NCI-H1930 (cell line): ENCODE measurements around the gene ACKR3.

ENCODE experiments used
- DNase-seq, 2 experiments: peaks; one replicate each; lab custom pipeline; 2025; lab: John Stamatoyannopoulos, UW

The ACKR3 gene

DNA sequence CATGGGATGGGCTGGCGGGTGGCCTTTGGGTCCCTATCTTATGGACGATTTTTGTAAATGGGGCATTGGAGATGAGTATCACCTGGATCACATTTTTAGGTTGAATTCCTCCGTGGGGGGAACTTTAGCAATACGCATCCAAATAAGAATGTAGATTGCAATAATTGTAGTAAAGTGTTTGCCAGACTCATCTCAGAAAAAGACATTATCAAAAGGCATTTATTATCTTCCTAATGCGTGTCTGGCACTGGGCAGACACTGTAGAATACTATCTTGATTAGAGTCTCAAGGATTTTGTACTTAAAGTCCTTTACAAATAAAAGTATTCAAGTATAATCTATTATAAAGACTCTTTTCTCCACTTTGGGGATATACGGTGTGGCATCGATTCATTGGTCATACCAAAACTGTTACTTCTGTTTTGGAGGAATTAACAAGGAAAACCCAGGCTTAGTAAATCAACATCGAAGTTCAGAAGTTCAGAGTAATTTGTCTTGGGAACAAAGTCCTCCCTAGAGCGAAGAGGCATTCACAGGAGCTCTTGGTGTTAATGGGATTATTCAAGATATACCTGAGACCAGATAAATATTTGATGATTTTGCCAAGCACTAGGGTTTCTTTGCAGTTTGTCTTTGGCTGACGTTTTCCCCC, 578 bp upstream of the ACKR3 start:
- DNase-seq: no peak

GRCh38 chr2:236570081-236570868, 650 bp downstream of the ACKR3 start:
- no peak for DNase-seq

- DNase-seq: no peak
These were observed 1.5 kb downstream of the ACKR3 start for GRCh38 chr2:236571145-236571544.

DNA sequence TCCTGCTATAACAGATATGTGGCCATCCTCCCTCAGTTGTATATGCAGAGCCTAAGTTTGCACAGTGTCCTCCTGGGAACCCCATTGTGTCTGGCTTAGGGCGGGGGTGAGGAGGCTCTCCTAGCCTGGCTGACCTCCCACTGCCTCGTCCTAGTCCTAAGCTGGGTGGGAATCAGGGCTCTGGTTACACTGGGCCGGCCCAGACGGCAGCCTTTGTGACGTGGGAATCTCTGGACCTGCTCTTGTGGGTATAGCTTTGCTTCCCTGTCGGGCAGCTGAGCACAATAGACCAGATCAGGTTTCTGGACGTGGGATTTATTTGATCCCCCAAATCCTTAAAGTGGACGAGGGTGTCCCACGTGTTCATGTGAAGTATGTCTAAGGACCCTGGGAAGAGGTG, 2.9 kb downstream of the ACKR3 start:
- no peak for DNase-seq

GRCh38 chr2:236573066-236573929, 3.7 kb downstream of the ACKR3 start:
- DNase-seq: no peak

GRCh38 chr2:236574000-236574399, 4.4 kb downstream of the ACKR3 start:
- DNase-seq: no peak

- no peak for DNase-seq
These were observed 5.0 kb downstream of the ACKR3 start for GRCh38 chr2:236574424-236575145.

GRCh38 chr2:236575510-236575909, 5.9 kb downstream of the ACKR3 start:
- no peak for DNase-seq

- no peak for DNase-seq
These were observed 6.5 kb downstream of the ACKR3 start for GRCh38 chr2:236576087-236576486.

DNA sequence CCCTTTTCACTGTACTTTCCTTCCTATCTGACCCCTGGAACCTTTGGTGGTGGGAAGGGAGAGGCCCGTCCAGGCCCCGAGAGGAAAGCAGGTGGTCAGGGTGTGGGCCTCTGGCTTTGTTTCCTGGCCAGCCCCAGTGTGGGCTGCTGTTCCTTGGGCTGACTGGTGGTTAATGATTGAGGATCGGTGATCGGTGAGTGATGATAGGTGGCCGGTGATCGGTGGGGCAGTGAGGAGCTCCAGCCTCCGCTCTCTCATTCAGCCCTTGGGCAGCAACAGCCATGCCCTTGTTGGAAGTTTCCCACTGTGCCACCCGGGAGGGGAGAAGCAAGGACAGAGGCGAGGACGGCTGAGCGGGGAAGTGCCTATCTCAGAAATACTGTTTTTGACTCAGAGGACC, 7.3 kb downstream of the ACKR3 start:
- DNase-seq: no peak

- DNase-seq: no peak
These were observed 8.1 kb downstream of the ACKR3 start for GRCh38 chr2:236577481-236578410.

DNA sequence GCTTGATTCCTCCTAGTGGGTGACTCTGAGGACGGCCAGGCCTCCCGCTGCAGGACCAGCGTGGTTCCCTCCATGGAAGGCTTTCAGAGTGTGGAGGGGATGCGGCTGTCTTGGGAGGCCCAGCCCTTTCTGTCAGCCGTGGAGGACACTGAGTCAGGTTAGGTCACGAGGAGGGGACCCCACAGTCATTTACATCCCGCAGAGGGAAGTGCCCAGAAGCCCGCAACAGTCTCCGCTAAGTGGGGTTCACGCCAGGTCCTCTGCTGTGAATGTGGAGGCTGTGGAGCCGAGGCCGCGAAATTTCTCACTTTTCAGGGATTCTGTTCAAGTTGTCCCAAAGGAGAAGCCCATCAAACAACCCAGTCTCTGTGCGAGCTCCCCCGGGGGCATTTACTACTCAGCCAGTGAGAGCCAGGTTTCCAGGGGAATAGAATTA, 8.8 kb downstream of the ACKR3 start:
- DNase-seq: no peak

GRCh38 chr2:236579048-236579745, 9.6 kb downstream of the ACKR3 start:
- DNase-seq: no peak

GRCh38 chr2:236579746-236580315, 10.2 kb downstream of the ACKR3 start:
- no peak for DNase-seq

DNA sequence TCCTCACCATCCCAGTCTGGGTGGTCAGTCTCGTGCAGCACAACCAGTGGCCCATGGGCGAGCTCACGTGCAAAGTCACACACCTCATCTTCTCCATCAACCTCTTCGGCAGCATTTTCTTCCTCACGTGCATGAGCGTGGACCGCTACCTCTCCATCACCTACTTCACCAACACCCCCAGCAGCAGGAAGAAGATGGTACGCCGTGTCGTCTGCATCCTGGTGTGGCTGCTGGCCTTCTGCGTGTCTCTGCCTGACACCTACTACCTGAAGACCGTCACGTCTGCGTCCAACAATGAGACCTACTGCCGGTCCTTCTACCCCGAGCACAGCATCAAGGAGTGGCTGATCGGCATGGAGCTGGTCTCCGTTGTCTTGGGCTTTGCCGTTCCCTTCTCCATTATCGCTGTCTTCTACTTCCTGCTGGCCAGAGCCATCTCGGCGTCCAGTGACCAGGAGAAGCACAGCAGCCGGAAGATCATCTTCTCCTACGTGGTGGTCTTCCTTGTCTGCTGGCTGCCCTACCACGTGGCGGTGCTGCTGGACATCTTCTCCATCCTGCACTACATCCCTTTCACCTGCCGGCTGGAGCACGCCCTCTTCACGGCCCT, 11.2 kb downstream of the ACKR3 start:
- DNase-seq: no peak

- no peak for DNase-seq
These were observed 11.9 kb downstream of the ACKR3 start for GRCh38 chr2:236581546-236581945.

- no peak for DNase-seq
These were observed 13.3 kb downstream of the ACKR3 start for GRCh38 chr2:236582968-236583367.

GRCh38 chr2:236583621-236584203, 14.1 kb downstream of the ACKR3 start:
- DNase-seq: no peak
